HepG2 (cell line): ENCODE measurements around the gene RAB39B. TPM values are rescaled to one million over a fixed set of nuclear protein-coding genes. Genes with fewer than 3 reads are reported as not detected.

ENCODE experiments used
- ATAC-seq: fragments of 200-7000 bp; cut with Tn5 transposase; 3 replicates; pipeline ENCODE4 v1.9.1; 2020; ENCODE audit warnings: mild to moderate bottlenecking, moderate library complexity
- BruUV-seq: library from RNA; stranded (reverse); fragments of 400-500 nt; replicated peaks from 2 replicates; lab custom pipeline; 2021; lab: Mats Ljungman, UMichigan
- CTCF ChIA-PET: fragments of 300-600 bp; formaldehyde crosslinking; extraction: SDS; loops from one replicate; lab custom pipeline; 2021; ENCODE audit warnings: low total read pairs, inconsistent platforms, low intra/inter-chr PET ratio; lab: Yijun Ruan, JAX
- POLR2A ChIA-PET: fragments of 350-600 bp; sonication (Branson Sonifier 250); formaldehyde crosslinking; loops from one replicate; lab custom pipeline; 2020; ENCODE audit warnings: antibody characterized with exemption, inconsistent platforms; lab: Yijun Ruan, JAX
- DNase-seq: peaks from one replicate; pipeline ENCODE4 v3.0.0-alpha.2; 2015; ENCODE audit warnings: low spot score
- FAIRE-seq: peaks from 3 replicates; lab custom pipeline; 2011; peaks lifted over from hg19 to GRCh38; lab: Jason Lieb, UNC
- H2AFZ ChIP-seq: one replicate; pipeline ENCODE4 v1.6.1; 2011; ENCODE audit warnings: low read length, inconsistent platforms
- H3K27ac ChIP-seq: fragments of 300-600 bp; 3 replicates; pipeline ENCODE4 v1.8.0; 2011; ENCODE audit warnings: mixed run types, mild to moderate bottlenecking, mixed read lengths, low read length, inconsistent platforms; ENCODE audit not compliant: insufficient read depth; ENCODE audit errors: extremely low read length
- H3K27me3 ChIP-seq, 2 experiments: fragments of 200-600 bp in 1 of 2; 2 replicates in 1 of 2; 3 replicates in 1 of 2; pipeline versions ENCODE4 v1.6.0 to v1.8.0; 2011; ENCODE audit warnings: low read length in 2 of 2, mild to moderate bottlenecking in 2 of 2, moderate library complexity in 2 of 2, inconsistent platforms in 1 of 2; ENCODE audit not compliant: insufficient read depth in 2 of 2, control insufficient read depth in 1 of 2
- H3K36me3 ChIP-seq, 2 experiments: fragments of 200-600 bp in 1 of 2; replicated peaks in 1 of 2; 2 replicates in 1 of 2; 3 replicates in 1 of 2; pipeline versions ENCODE4 v1.5.1 to v1.8.0; 2011; ENCODE audit warnings: low read length in 2 of 2, inconsistent platforms in 1 of 2; ENCODE audit not compliant: insufficient read depth in 2 of 2, control insufficient read depth in 1 of 2
- H3K4me1 ChIP-seq: 2 replicates; pipeline ENCODE4 v1.5.1; 2012; ENCODE audit warnings: low read length, inconsistent platforms; ENCODE audit not compliant: insufficient read depth
- H3K4me2 ChIP-seq: 2 replicates; pipeline ENCODE4 v1.6.0; 2011; ENCODE audit warnings: low read depth, low read length, inconsistent platforms
- H3K4me3 ChIP-seq, 3 experiments: fragments of 200-600 bp in 1 of 3; sonication (generic), shearing (Covaris generic) in 1 of 3; replicated peaks in 1 of 3; 2 replicates each; pipeline ENCODE4 v1.5.1; 2011 to 2016; ENCODE audit warnings: low read length in 3 of 3, inconsistent platforms in 2 of 3, low read depth in 2 of 3, mild to moderate bottlenecking in 2 of 3, control low read depth in 1 of 3, mixed read lengths in 1 of 3; ENCODE audit not compliant: insufficient read depth in 1 of 3
- H3K79me2 ChIP-seq: one replicate; pipeline ENCODE4 v1.6.1; 2011; ENCODE audit warnings: low read length, inconsistent platforms; ENCODE audit not compliant: insufficient read depth
- H3K9ac ChIP-seq: 2 replicates; pipeline ENCODE4 v1.6.0; 2011; ENCODE audit warnings: mild to moderate bottlenecking, low read depth, low read length, inconsistent platforms; ENCODE audit not compliant: insufficient read depth
- H3K9me3 ChIP-seq: 2 replicates; pipeline ENCODE4 v1.5.1; 2012; ENCODE audit warnings: mild to moderate bottlenecking, low read length
- H4K20me1 ChIP-seq: 2 replicates; pipeline ENCODE4 v1.6.0; 2011; ENCODE audit warnings: inconsistent platforms, mild to moderate bottlenecking, low read length, moderate library complexity; ENCODE audit not compliant: insufficient read depth
- ARNT ChIP-seq: fragments of 450-650 bp; IDR thresholded peaks from 2 replicates; pipeline ENCODE4 v1.6.1; 2017
- ATM ChIP-seq: fragments of 450-650 bp; IDR thresholded peaks from 2 replicates; pipeline ENCODE4 v1.7.1; 2017; ENCODE audit warnings: mild to moderate bottlenecking, borderline replicate concordance
- CENPT ChIP-seq: sonication (generic); formaldehyde crosslinking; IDR thresholded peaks from 2 replicates; pipeline ENCODE4 v1.8.0; 2022; ENCODE audit warnings: low read depth, mild to moderate bottlenecking, moderate library complexity, missing genetic modification reagents
- DR1 ChIP-seq: sonication (generic); formaldehyde crosslinking; IDR thresholded peaks from 2 replicates; pipeline ENCODE4 v1.8.0; 2021; ENCODE audit warnings: mild to moderate bottlenecking, missing genetic modification reagents, inconsistent platforms
- HES4 ChIP-seq: sonication (generic); formaldehyde crosslinking; IDR thresholded peaks from 2 replicates; pipeline ENCODE4 v1.9.0; 2021; ENCODE audit warnings: mild to moderate bottlenecking, missing genetic modification reagents, borderline replicate concordance
- MEIS1 ChIP-seq: sonication (generic); formaldehyde crosslinking; IDR thresholded peaks from 2 replicates; pipeline ENCODE4 v1.9.0; 2021; ENCODE audit warnings: mild to moderate bottlenecking, missing genetic modification reagents, moderate library complexity, borderline replicate concordance
- SP4 ChIP-seq: sonication (generic); formaldehyde crosslinking; IDR thresholded peaks from 2 replicates; pipeline ENCODE4 v1.8.1; 2023; ENCODE audit warnings: mild to moderate bottlenecking, missing genetic modification reagents
- ZFP62 ChIP-seq: sonication (generic); formaldehyde crosslinking; IDR thresholded peaks from 2 replicates; pipeline ENCODE4 v1.4.0; 2020; ENCODE audit warnings: missing genetic modification reagents
- ZFY ChIP-seq: sonication (generic); formaldehyde crosslinking; IDR thresholded peaks from 2 replicates; pipeline ENCODE4 v1.4.0; 2020; ENCODE audit warnings: missing genetic modification reagents
- ZKSCAN5 ChIP-seq: sonication (generic); formaldehyde crosslinking; IDR thresholded peaks from 2 replicates; pipeline ENCODE4 v1.5.1; 2020; ENCODE audit warnings: mild to moderate bottlenecking, missing genetic modification reagents
- ZNF17 ChIP-seq: sonication (generic); formaldehyde crosslinking; IDR thresholded peaks from 2 replicates; pipeline ENCODE4 v1.5.0; 2020; ENCODE audit warnings: mild to moderate bottlenecking, missing genetic modification reagents
- ZNF383 ChIP-seq: sonication (generic); formaldehyde crosslinking; IDR thresholded peaks from 2 replicates; pipeline ENCODE4 v1.4.0; 2020; ENCODE audit warnings: missing genetic modification reagents, mild to moderate bottlenecking, borderline replicate concordance
- ZNF468 ChIP-seq: sonication (generic); formaldehyde crosslinking; IDR thresholded peaks from 2 replicates; pipeline ENCODE4 v1.8.0; 2022; ENCODE audit warnings: mild to moderate bottlenecking, moderate library complexity, missing genetic modification reagents
- ZSCAN25 ChIP-seq: sonication (generic); formaldehyde crosslinking; IDR thresholded peaks from 2 replicates; pipeline ENCODE4 v1.8.0; 2022; ENCODE audit warnings: mild to moderate bottlenecking, missing genetic modification reagents
- WGBS: methylation state at CpG from one replicate; pipeline ENCODE4 v1.1.6; 2017; ENCODE audit warnings: low lambda C conversion rate; 5-methylcytosine and 5-hydroxymethylcytosine counted together
- in situ Hi-C: cut with HindIII; loops from 2 replicates; pipeline ENCODE4 v1.10.0; 2017; ENCODE audit warnings: low pct_unique_long_range_greater_than_20kb; ENCODE audit not compliant: extremely low pct_ligation_motif_present
- intact Hi-C: fragments of 100-400 bp; cut with micrococcal nuclease; formaldehyde crosslinking; loops from one replicate; pipeline ENCODE4 v1.10.0; 2022; ENCODE audit not compliant: unreplicated experiment
- polyA plus RNA-seq, 8 experiments: library from polyadenylated mRNA; depleted of rRNA in 3 of 8; stranded (reverse) in 7 of 8; unstranded in 1 of 8; fragments of >200 nt; fragmentation: Illumina TruSeq in 4 of 8; extraction: Trizol in 4 of 8; gene quantifications; 2 replicates each; pipeline versions ENCODE4 v1.2.1 to v1.2.3, GENCODE V29; 2011 to 2016; ENCODE audit warnings: low read depth in 4 of 8, missing spikeins in 1 of 8, mixed read lengths in 1 of 8; ENCODE audit not compliant: insufficient read depth in 1 of 8
- total RNA-seq, 5 experiments: library from RNA; depleted of rRNA; stranded (reverse); fragments of >200 nt; fragmentation: Illumina TruSeq; extraction: Trizol; gene quantifications; 2 replicates each; pipeline ENCODE4 v1.2.3, GENCODE V29; 2016; ENCODE audit warnings: low read depth in 1 of 5

The RAB39B gene
- total and polyA plus RNA-seq, 2 of the 13 experiments (the other 11 are each of a cell fraction or from before 2014, with no cell fraction given): 0.05 to 0.07 TPM

DNA sequence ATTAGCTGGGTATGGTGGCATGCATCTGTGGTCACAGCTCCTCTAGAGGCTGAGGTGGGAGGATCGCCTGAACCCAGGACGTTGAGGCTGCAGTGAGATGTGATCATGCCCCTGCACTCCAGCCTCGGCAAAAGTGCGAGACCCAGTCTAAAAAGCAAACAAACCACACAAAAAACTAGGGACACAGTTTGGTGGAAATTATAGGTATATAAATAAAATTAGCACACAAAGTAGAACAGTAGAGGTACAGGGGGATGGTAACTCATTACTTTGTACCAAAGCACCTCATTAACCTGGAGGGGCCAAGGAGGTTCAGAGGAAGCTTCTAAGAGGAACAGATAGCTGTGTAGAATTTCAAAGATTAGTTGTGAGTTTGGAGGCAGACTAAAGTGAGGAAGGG, 42.9 kb downstream of the RAB39B start:
- Histone ChIP-seq H3K79me2 (peaks cover 27% of the 10 kb centered on the region), H3K9me3 (no peaks in the 10 kb centered on the region), H3K27ac (no peak overlapping the region), H3K27me3 (no peaks in the 10 kb centered on the region), H3K9ac (no peak overlapping the region), H3K4me3 (no peak overlapping the region), H3K36me3 (peaks cover 0 to 2% of the 10 kb centered on the region in 2 experiments; a peak in 1 of 5 replicates), H3K4me1 (peaks cover 16% of the 10 kb centered on the region), H2AFZ (no peak overlapping the region), H4K20me1 (no peaks in the 10 kb centered on the region), H3K4me2 (no peak overlapping the region)
- no peak for DNase-seq
- ChIA-PET POLR2A (no interaction called here), CTCF (no interaction called here)
- ATAC-seq: no peak
- 100% methylated on average over 4 of the region's 4 CpGs for WGBS
- intact Hi-C loops: no loop called here
- no peak for TF ChIP-seq ATM
- no peak for TF ChIP-seq ZNF383 (CRISPR knock-in tag)
- TF ChIP-seq ZNF17 (CRISPR knock-in tag): no peak
- TF ChIP-seq ZFY (CRISPR knock-in tag): no peak
- TF ChIP-seq DR1: no peak
- BruUV-seq: no TSS peak
- no peak for FAIRE-seq
- in situ Hi-C loops: no loop called here

DNA sequence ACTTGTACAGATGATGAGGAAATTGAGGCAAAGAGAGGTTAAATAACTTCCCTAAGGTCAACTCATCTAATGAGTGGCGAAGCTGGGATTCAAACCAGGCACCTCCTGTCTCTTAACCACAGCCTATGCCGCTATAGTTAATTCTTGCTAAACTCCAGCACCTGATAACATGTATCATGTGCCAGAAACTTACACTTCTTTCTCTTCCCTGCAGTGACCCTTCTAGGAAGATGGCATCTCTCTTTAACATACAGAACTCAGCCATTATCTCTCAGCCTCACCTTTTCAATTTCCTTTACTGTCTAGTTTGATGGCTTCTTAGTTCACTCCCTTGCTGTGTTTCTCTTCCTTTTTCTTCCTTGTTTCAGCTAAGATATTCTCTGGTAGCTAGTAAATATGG, 45.5 kb downstream of the RAB39B start:
- DNase-seq (no peak), ATAC-seq (no peak), FAIRE-seq (no peak)
- TF ChIP-seq HES4 (CRISPR knock-in tag): no peak
- TF ChIP-seq SP4 (CRISPR knock-in tag): no peak
- TF ChIP-seq ZSCAN25 (CRISPR knock-in tag): no peak
- no peak for TF ChIP-seq ARNT
- no peak for TF ChIP-seq CENPT (CRISPR knock-in tag)
- TF ChIP-seq MEIS1: no peak
- TF ChIP-seq ZKSCAN5 (CRISPR knock-in tag): no peak
- no peak for TF ChIP-seq ZNF468 (CRISPR knock-in tag)
- TF ChIP-seq ZFP62 (CRISPR knock-in tag): no peak
- intact Hi-C loops: no loop called here
- Histone ChIP-seq H2AFZ (no peak overlapping the region), H4K20me1 (no peaks in the 10 kb centered on the region), H3K4me1 (peaks cover 24% of the 10 kb centered on the region), H3K4me3 (no peak overlapping the region), H3K4me2 (peak overlapping the region; percentile 74; the same call in 1 of the 2 replicates), H3K36me3 (0 out of 5 replicates have a peak, but pooled peaks cover 0 to 2% of the 10 kb centered on the region in 2 experiments), H3K9ac (no peak overlapping the region), H3K79me2 (peaks cover 27% of the 10 kb centered on the region), H3K27ac (no peak overlapping the region), H3K9me3 (no peaks in the 10 kb centered on the region), H3K27me3 (no peaks in the 10 kb centered on the region)
- POLR2A ChIA-PET: no interaction called here
- WGBS: 95% methylated on average over 2 of the region's 2 CpGs
- in situ Hi-C loops: no loop called here
- CTCF ChIA-PET: no interaction called here
- BruUV-seq: no TSS peak
